MM.1S (cell line): ENCODE results near the gene ARHGEF10L.

Experiments
- EZH2 ChIP-seq: fragments of 300-600 bp; sonication (generic); optimal IDR thresholded peaks from 2 replicates; pipeline ENCODE3; 2017; ENCODE audit warnings: low read depth, mild to moderate bottlenecking, antibody characterized with exemption, low read length, mixed read lengths
- EZH2phosphoT487 ChIP-seq: fragments of 300-600 bp; sonication (generic); IDR thresholded peaks from 2 replicates; pipeline ENCODE4 v1.6.1; 2018; ENCODE audit warnings: antibody characterized with exemption, low read length
- TF ChIP-seq, protein P1 (sequence below): fragments of 300-600 bp; sonication (generic); IDR thresholded peaks from 2 replicates; pipeline ENCODE4 v1.5.1; 2016; ENCODE audit warnings: antibody characterized with exemption, low read length, mixed read lengths

GRCh38 chr1:17597651-17598050, 58.2 kb downstream of the ARHGEF10L start:
- TF ChIP-seq, protein P1, sequence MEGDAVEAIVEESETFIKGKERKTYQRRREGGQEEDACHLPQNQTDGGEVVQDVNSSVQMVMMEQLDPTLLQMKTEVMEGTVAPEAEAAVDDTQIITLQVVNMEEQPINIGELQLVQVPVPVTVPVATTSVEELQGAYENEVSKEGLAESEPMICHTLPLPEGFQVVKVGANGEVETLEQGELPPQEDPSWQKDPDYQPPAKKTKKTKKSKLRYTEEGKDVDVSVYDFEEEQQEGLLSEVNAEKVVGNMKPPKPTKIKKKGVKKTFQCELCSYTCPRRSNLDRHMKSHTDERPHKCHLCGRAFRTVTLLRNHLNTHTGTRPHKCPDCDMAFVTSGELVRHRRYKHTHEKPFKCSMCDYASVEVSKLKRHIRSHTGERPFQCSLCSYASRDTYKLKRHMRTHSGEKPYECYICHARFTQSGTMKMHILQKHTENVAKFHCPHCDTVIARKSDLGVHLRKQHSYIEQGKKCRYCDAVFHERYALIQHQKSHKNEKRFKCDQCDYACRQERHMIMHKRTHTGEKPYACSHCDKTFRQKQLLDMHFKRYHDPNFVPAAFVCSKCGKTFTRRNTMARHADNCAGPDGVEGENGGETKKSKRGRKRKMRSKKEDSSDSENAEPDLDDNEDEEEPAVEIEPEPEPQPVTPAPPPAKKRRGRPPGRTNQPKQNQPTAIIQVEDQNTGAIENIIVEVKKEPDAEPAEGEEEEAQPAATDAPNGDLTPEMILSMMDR: no peak
- TF ChIP-seq EZH2 (no peak), EZH2phosphoT487 (no peak)
